COLO668 (cell line): ENCODE measurements around the gene ZNF837.

Experiments
- DNase-seq: peaks from one replicate; lab custom pipeline; 2025; ENCODE audit not compliant: unreplicated experiment; lab: John Stamatoyannopoulos, UW

ZNF837 gene

GRCh38 chr19:58372311-58373133 lies 8.3 kb downstream of the ZNF837 start:
- no peak for DNase-seq

GRCh38 chr19:58368561-58369360 lies 12.1 kb downstream of the ZNF837 start:
- DNase-seq, result no peak

DNA sequence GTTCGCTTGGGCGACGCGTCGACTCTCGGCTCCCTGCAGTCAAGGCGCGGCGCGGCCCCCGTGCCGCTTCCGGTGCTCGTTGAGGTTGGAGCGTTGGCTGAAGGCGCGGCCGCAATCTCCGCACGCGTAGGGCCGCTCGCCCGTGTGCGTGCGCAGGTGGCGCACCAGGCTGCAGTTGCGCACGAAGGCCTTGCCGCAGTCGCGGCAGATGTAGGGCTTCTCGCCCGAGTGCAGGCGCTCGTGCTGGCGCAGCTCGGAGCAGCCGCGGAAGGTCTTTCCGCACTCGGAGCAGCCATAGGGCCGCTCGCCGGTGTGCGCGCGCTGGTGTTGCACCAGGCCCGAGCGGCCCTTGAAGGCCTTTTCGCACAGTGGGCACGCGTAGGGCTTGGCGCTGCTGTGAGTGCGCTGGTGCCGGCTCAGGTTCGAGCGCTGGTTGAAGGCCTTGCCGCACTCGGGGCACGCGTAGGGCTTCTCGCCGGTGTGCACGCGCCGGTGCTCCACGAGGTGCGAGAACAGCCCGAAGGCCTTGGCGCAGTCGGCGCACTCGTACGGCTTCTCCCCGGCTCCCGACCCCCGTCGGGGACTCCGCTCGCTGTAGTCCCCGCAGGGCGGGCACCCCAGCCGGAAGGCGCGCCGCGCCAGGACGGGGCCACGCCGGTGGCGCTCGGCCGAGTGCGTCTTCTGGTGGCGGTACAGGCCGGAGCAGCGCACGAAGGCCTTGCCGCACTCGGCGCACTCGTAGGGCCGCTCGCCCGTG lies 13.0 kb downstream of the ZNF837 start:
- no peak for DNase-seq

DNA sequence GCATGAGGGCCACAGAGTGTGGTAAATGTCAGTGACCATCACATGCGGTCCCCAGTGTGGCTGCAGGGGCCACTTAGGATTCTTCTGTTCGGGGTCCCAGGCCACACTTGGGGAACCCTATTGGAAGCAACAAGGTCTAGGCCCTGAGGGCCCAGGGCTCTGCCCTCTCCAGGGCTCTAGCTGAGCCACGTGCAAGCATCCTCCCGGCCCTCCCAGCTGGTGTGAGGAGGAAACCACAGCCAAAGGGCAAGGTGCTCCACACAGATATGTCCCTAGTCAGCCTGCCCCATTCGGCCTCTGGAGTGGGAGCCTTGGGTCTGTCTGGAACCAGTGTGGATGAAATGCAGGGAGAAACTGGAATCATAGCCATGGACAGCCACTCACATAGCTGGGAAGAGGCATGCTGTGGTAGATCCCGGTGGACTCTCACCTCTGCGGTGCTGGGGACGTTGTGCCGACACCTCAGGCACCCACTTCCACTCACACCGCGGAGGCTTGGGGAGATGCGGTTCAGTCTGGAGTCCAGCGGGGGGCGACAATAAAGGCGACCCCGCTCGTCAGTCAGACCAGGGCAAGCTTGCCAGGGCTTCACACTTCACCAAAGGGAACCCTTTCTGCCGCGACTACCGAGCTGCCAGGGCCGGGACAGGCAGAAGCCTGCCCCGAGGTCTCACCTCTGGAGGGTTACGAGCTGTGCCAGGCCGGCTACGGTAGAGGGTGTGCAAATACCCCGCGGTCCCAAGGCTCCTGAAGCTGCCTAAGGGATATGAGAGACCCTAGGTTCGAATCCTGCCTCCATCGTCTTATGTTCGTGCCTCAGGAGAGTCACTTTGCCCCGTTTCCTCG lies 14.0 kb downstream of the ZNF837 start:
- no peak for DNase-seq

DNA sequence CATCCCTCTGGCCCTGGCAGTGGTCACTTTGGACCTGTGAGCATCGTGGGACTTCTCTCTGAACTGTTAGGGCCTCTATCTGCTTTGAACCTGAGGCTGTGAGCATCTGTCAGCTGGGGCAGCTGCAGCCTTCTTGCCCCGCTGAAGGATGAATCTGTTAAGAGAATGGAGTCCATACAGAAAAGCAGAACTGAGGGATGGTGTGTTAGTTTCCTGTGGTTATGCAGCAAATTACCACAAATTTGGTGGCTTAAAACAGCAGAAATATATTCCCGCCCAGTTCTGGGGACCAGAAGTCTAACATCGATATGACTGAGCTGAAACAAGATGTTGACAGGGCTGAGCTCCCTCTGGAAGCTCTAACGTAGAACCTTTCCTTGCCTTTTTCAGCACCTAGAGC lies 16.7 kb downstream of the ZNF837 start:
- DNase-seq, result no peak

- DNase-seq, result peak; percentile 97
Measured at GRCh38 chr19:58362272-58362994, 18.4 kb downstream of the ZNF837 start, which contains the start of gene ZNF497. Gene ZNF497 (minus strand): TSS chr19:58362751. CDS start chr19:58357635, 5,116 bp downstream.

DNA sequence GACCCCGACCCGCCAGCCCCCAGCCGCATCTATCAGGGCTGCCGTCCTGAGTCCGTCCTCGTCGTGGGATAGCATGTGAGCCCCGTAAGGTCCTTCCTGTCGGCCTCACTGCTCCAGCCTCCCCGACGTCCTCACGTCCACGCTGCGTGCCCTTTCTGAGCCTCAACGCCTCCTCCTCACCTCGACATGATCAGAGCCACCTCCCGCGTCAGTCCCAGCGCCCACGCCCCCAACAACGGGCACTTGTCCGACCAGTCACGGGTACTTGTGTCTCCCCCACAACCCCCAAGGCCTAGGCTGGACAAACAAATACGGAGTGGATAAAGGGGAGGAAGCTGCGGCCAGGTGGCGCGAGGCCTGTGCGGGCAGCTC lies 18.9 kb downstream of the ZNF837 start:
- peak; percentile 70 for DNase-seq

DNA sequence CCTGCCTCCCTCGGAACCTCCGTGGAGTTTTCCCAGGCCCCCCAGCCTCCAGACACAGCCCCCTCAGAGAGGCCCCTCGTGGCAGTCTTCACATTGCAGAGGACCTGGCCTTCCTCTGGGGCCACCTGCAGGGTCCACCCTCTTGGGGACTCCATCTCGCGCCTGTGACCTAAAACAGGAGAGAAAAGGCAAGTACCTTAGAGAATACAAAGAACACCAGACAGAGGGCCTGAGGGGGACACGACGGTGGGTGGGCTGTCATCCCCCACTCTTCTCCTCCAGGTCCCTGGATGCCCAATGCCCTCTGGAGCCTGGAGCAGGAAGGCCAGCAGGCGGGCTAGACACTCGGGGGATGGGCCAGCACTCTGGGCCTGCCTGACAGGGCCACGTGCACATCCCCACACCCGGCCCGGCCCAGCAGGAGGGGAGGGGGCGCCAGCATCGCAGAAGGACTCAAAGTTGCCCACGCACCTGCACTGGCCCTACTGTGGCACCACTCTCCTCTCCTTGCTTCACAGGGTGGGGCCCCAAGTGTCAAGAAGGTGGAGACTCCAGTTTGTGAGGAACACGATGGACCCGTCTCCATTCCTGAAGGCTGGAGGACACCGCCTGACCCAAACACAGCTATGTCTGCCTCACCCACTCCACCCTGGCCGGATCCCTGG lies 23.2 kb downstream of the ZNF837 start:
- DNase-seq, result no peak

GRCh38 chr19:58356766-58357480 lies 23.9 kb downstream of the ZNF837 start:
- DNase-seq, result no peak

- DNase-seq, result no peak
Measured at GRCh38 chr19:58355908-58356765, 24.7 kb downstream of the ZNF837 start.

DNA sequence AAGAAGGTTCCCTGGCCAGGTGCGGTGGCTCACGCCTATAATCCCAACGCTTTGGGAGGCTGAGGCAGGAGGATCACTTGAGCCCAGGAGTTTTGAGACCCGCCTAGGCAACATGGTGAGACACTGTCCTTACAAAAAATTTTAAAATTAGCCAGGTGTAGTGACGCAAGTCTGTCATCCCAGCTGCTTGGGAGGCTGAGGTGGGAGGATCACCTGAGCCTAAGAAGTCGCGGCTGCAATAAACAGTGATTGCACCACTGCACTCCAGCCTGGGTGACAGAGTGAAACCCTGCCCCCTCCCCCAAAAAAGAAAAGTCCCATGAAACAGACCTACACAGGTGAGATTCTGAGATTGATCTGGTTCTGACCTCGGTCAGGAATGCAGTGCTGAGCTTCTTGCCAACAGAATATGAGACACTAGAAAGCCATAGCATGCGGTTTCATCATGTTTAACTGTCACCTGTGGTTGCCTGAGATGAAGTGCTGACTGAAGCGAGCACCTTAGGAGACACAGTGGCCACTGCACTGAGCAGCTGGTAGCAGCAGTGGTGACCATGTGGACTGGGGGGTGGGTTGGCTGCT lies 25.5 kb downstream of the ZNF837 start:
- DNase-seq, result no peak

GRCh38 chr19:58354478-58355030 lies 26.3 kb downstream of the ZNF837 start:
- no peak for DNase-seq

GRCh38 chr19:58353717-58354477 lies 26.9 kb downstream of the ZNF837 start:
- DNase-seq, result no peak

- DNase-seq, result no peak
Measured at GRCh38 chr19:58352760-58353671, 27.8 kb downstream of the ZNF837 start, which contains the start of gene A1BG. Gene A1BG (minus strand): TSS chr19:58353492. CDS start chr19:58353437, 55 bp downstream.
